ENCODE results near the gene KCNS1.
"Not testable (repeated sequence)": the region's sequence is repeated elsewhere in the genome, so short reads cannot be mapped to it uniquely, and the experiment has no call there.

The KCNS1 gene

GRCh38 chr20:45073221-45073620, 27.7 kb downstream of the KCNS1 start:
- no peak for DNase-seq

DNA sequence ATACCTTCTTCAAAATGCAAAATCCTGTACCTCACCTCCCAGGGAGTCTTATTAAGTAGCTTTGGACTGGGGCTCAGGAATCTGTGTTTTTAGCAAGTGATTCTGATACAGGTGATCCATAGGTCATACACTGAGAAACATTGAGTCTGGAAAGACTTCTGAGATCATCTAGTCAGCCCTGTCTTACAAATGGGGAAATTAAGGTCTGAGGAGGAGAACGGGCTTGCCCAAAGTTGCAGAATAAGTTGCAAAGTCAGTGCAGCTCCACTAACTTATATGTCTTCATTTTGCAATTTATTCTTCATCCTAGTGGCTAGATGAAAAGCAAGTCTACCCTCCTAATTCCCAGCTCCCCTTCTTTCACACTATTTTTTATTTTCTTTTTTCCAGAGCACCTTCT, 28.9 kb downstream of the KCNS1 start:
- no peak for DNase-seq

DNA sequence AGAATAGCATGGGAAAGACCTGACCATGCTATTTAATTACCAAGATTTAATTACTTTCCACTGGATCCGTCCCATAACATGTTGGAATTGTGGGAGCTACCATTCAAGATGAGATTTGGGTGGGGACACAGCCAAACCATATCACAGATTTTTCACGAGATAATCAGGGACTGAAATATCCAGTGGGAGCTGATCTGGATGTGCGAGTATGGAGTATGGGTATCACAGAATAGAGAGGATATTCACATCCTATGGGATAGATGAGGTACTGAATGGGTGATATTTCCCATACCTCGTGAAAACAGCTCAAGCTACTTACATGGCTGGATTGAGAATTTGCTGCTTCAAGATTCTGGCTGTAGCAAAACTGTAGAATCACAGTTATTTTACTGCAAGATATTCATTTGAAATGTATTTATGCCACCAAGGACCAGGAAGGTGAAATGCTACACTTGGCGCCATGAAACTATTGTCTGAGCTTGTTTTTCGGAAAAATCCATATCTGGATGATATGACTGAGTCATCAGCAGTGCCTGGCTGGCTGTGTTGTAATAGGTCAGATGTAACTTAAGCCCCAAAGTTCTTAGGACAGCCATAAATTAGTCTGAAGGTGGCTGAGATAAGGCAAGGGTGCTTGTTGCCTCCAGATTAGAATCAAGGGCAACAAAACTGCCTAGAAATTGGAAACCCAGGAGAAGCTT, 29.8 kb downstream of the KCNS1 start:
- DNase-seq = no peak

GRCh38 chr20:45069261-45069660, 31.7 kb downstream of the KCNS1 start:
- DNase-seq = no peak

- no peak for DNase-seq
Observed at GRCh38 chr20:45067558-45067957, 33.4 kb downstream of the KCNS1 start.

DNA sequence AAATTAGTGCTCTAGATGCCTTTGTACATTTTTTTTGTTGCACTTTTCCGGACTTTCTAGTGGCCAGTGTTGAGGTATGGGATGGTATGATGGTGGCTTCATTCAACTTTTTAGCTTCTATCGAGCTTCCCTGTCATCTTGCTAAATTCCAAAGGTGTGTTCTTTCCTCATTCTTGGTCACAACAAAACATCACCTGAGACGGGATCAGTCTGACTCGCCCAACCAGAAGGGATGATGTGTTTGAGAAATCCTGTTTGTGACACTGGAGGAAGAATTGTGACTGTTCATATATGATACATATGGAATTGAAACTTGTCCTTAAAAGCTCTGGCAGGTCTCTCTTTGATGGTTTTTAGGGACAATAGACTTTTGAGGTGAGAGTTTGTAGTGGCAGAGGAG, 33.8 kb downstream of the KCNS1 start:
- DNase-seq = no peak

DNA sequence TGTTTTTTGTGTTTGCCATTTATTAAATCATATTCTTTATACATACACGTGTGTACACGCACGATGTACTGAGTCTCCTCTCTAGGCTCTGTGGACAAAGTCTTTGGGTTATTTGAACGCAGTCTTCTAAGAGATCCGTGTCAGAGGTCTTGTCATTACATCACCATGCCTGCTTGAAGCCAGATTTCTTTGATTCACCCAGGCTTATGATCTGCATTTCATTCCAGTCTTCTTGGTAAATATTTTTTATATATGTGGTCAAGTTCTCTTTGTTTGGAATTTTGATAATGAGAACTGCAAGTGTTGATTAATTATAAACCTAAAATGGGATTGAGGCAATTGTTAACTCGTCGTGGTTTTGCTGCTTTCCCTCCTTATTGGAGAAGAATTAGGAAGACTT, 34.6 kb downstream of the KCNS1 start:
- no peak for DNase-seq

- DNase-seq = no peak
Observed at GRCh38 chr20:45064812-45065211, 36.1 kb downstream of the KCNS1 start.

- DNase-seq = not testable (repeated sequence)
Observed at GRCh38 chr20:45063107-45063506, 37.8 kb downstream of the KCNS1 start.

GRCh38 chr20:45061244-45061643, 39.7 kb downstream of the KCNS1 start:
- DNase-seq = no peak

DNA sequence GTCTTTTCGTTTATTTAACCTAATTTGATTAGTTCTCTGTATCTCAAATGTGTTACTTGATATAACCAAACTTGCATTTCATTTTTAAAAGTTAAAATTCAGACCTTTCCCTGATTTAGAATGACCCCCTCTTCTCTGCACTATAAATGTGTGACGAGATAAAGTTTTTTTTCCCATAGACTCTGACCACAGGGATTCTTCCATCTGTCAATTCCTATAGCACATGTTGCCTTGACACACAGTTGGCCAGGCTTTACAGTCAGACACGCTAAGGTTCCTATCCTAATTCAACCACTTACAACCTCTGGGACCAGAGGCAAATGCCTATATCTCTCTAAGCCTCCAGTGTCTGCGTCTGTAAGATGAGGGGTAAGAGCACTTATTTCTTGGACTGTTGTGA, 40.6 kb downstream of the KCNS1 start:
- DNase-seq = no peak

DNA sequence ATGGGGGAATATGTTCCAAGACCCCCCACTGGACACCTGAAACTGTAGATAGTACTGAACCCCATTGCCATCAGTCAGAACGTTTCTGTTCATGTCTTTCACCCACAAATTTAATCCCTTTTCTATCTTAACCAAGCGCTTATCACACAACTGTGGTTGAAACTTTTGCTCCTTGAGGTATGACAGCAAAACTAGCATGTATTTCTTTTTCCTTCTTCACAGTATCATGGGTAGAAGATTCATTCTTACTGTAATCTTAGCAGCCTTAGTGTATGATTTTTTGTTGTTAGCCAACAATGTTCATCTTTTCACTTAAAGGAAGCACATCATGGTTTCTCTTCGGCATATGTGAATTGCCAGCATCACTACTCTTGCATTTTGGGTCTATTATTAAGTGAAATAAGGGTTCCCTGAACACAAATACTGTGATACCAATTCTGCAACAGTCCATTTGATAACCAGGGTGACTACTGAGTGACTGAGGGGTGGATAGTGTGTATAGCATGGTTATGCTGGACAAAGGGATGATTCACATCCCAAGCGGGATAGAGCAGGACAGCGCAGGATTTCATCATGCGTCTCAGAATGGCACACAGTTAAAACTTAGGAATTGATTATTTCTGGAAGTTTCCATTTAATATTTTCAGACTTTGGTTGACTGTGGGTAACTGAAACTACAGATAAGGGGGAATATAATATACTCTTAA, 41.8 kb downstream of the KCNS1 start:
- DNase-seq = no peak

- no peak for DNase-seq
Observed at GRCh38 chr20:45058168-45058850, 42.6 kb downstream of the KCNS1 start.

- DNase-seq = no peak
Observed at GRCh38 chr20:45056473-45057173, 44.3 kb downstream of the KCNS1 start.

- no peak for DNase-seq
Observed at GRCh38 chr20:45055056-45055455, 45.9 kb downstream of the KCNS1 start.

- no peak for DNase-seq
Observed at GRCh38 chr20:45053430-45054351, 47.2 kb downstream of the KCNS1 start.

GRCh38 chr20:45052698-45053429, 48.1 kb downstream of the KCNS1 start:
- DNase-seq = no peak

GRCh38 chr20:45051204-45052060, 49.5 kb downstream of the KCNS1 start:
- no peak for DNase-seq

DNA sequence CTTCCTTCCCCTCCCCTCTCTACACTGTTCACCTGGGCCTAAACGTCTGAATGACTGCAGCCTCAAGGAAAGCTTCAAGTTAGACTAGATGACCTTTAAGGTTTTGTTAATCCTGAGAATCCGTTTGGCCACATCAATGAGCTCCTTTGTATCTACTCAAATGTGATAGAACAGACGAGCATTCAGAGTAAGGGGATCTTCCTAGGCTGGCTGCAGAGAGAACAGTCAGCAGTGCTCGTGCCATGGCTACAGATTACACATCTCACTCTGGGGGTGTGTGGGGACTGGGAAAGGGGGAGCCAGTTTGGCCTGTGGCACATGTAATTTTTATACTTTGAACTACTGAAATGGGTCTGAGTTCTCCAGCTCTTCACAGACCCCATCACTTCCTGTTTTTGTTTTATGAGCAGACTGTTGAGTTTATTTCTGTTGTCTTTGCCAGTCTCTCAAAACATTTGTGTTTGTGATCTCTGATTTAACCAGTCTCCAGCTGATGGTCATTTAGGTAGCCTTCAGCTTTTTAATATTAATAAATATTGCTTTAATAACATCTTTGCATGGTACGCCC, 50.9 kb downstream of the KCNS1 start:
- DNase-seq = no peak

GRCh38 chr20:45049438-45049837, 51.5 kb downstream of the KCNS1 start:
- no peak for DNase-seq

Measured in activated CD4-positive, alpha-beta T cell treated with anti-CD3 and anti-CD28 coated beads for 1 hour (primary cell).